ENCODE data around the gene TEDC2.
"Not testable (repeated sequence)": the region's sequence is repeated elsewhere in the genome, so short reads cannot be mapped to it uniquely, and the experiment has no call there.

Gene TEDC2

GRCh38 chr16:2429034-2429770 lies 30.7 kb upstream of the TEDC2 start, which contains the start of gene CCNF:
Gene CCNF, plus strand, starts transcription at chr16:2429447. Its CDS starts 35 bp downstream, at chr16:2429482.
- peak within 1 kb of the TSS; percentile 84 for H3K4me3 ChIP-seq (ENCODE audit: low read depth, low read length)
- H3K9me3 ChIP-seq (ENCODE audit: control insufficient read depth, insufficient read depth, low read length), result no peaks in the 10 kb centered on the region
- peaks cover 24% of the 10 kb centered on the region for H3K36me3 ChIP-seq (ENCODE audit: control insufficient read depth, insufficient read depth, low read length)
- H3K9ac ChIP-seq (ENCODE audit: low read depth, low read length), result peak within 1 kb of the TSS; percentile 88
- no peaks in the 10 kb centered on the region for H3K27me3 ChIP-seq (ENCODE audit: control insufficient read depth, insufficient read depth, low read length)
- peaks cover 4% of the 10 kb centered on the region for H3K4me1 ChIP-seq (ENCODE audit: control insufficient read depth, insufficient read depth, low read length)

DNA sequence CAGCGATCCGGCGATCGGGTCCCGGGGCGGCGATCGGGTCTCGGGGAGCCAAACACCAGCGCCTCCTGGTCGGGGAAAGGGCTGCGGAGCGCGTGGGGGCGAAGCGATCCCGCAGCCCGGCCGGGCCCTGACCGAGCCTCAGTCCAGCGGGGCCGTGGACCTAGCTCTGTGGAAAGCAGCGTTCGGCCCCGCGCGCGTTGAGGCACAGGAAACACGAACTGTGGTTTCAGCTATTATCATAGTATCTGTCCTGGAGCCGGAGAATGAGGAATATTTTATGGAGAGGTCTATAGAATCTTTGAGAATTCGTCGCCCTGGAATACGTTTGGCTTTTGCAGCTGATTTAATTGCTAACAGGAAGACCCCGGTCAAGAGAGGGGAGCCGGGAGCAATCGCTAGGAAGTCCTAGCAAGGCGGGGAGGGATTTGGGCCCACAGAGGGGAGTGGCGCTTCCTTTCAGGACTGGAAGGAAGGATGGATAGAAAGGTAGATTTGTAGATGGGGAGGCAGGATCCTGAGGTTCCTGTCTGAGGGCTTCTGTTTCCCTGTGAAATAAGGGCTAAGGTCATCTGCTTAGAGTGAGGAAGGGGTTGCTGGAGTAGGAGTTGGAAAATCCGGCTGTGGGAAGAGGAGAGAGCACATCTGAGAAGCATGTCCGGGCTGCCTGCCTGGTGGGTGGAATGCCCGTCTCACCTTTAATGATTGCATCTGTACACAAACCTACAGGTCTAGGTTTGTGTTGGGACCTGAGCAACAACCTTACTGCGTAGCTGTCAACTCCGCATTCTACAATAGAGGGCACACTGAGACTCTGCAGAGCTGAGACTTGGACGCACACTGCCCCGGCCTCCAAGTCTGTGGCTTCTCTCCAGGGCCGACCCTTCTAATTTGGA lies 29.9 kb upstream of the TEDC2 start:
- peak overlapping the region; percentile 88 for H3K9ac ChIP-seq (ENCODE audit: low read depth, low read length)
- H3K4me3 ChIP-seq (ENCODE audit: low read depth, low read length), result peak overlapping the region; percentile 84
- peaks cover 24% of the 10 kb centered on the region for H3K36me3 ChIP-seq (ENCODE audit: control insufficient read depth, insufficient read depth, low read length)
- H3K27me3 ChIP-seq (ENCODE audit: control insufficient read depth, insufficient read depth, low read length), result no peaks in the 10 kb centered on the region
- peaks cover 4% of the 10 kb centered on the region for H3K4me1 ChIP-seq (ENCODE audit: control insufficient read depth, insufficient read depth, low read length)
- H3K9me3 ChIP-seq (ENCODE audit: control insufficient read depth, insufficient read depth, low read length), result no peaks in the 10 kb centered on the region

- H3K4me3 ChIP-seq (ENCODE audit: low read depth, low read length), result no peak overlapping the region
- H3K27me3 ChIP-seq (ENCODE audit: control insufficient read depth, insufficient read depth, low read length), result no peaks in the 10 kb centered on the region
- no peaks in the 10 kb centered on the region for H3K9me3 ChIP-seq (ENCODE audit: control insufficient read depth, insufficient read depth, low read length)
- H3K9ac ChIP-seq (ENCODE audit: low read depth, low read length), result no peak overlapping the region
- peaks cover 40% of the 10 kb centered on the region for H3K36me3 ChIP-seq (ENCODE audit: control insufficient read depth, insufficient read depth, low read length)
- H3K4me1 ChIP-seq (ENCODE audit: control insufficient read depth, insufficient read depth, low read length), result peaks cover 4% of the 10 kb centered on the region
Measured at GRCh38 chr16:2432286-2432685, 27.6 kb upstream of the TEDC2 start.

DNA sequence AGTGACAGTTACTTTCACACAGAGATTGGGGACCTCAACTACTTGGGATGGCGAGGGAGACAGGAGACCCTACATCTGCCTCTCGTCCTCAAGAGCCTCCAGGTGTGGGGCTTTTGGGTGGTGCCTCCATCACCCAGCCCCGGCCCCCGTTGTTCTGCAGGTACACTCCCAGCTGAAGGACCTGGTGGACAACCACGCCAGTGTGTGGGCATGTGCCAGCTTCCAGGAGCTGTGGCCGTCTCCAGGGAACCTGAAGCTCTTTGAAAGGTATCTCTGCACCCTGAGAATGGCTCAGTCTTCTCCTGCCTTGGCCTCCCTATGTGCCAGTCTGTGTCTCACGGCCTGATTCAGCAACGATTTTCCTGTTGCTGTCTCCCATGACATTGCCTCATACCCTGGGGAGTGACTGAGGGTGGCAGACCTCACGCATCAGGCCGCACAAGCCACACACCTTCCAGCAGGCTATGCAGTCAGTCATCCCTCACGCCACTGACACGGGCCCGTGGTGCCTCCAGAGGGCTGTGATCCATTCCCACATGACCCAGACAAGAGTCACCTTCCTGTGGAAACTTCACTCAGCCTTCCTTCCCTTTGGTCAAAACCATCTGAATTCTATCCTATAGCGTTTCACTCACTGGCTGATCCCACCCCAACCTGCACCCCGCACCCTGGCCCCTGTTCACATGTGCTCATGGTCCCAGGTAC lies 27.0 kb upstream of the TEDC2 start:
- Histone ChIP-seq H3K27me3 (ENCODE audit: control insufficient read depth, insufficient read depth, low read length) (no peaks in the 10 kb centered on the region), H3K4me3 (ENCODE audit: low read depth, low read length) (no peak overlapping the region), H3K36me3 (ENCODE audit: control insufficient read depth, insufficient read depth, low read length) (peaks cover 44% of the 10 kb centered on the region), H3K9ac (ENCODE audit: low read depth, low read length) (no peak overlapping the region), H3K9me3 (ENCODE audit: control insufficient read depth, insufficient read depth, low read length) (no peaks in the 10 kb centered on the region), H3K4me1 (ENCODE audit: control insufficient read depth, insufficient read depth, low read length) (peaks cover 4% of the 10 kb centered on the region)

GRCh38 chr16:2435236-2435635 lies 24.7 kb upstream of the TEDC2 start:
- not testable (repeated sequence) for H3K9me3 ChIP-seq (ENCODE audit: control insufficient read depth, insufficient read depth, low read length)

DNA sequence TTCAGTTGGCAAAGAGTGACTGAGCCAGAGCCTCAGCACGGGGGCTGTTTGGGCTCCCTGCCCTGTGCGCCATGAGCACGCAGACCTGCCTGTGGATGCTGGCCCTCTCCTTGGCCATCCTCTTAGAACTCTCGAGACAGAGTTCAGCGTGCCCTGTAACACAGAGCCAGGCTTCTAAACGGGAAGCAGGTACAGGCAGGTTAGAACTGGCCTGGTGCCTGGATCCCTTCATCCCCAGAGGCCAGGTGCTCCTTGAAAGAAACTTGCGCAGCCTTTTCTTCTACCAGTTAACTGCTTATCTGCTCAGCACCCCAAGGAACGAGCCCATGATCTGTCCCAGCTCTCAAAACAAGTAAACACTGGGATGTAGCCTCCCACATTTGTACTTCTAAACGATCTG lies 23.8 kb upstream of the TEDC2 start:
- no peaks in the 10 kb centered on the region for H3K9me3 ChIP-seq (ENCODE audit: control insufficient read depth, insufficient read depth, low read length)
- H3K9ac ChIP-seq (ENCODE audit: low read depth, low read length), result no peak overlapping the region
- no peaks in the 10 kb centered on the region for H3K27me3 ChIP-seq (ENCODE audit: control insufficient read depth, insufficient read depth, low read length)
- no peak overlapping the region for H3K4me3 ChIP-seq (ENCODE audit: low read depth, low read length)
- H3K36me3 ChIP-seq (ENCODE audit: control insufficient read depth, insufficient read depth, low read length), result peaks cover 63% of the 10 kb centered on the region
- no peaks in the 10 kb centered on the region for H3K4me1 ChIP-seq (ENCODE audit: control insufficient read depth, insufficient read depth, low read length)

More at GRCh38 chr16:2435236-2435635, 24.7 kb upstream of the TEDC2 start:
- H3K9ac ChIP-seq (ENCODE audit: low read depth, low read length); H3K4me3 ChIP-seq (ENCODE audit: low read depth, low read length); H3K4me1 ChIP-seq (ENCODE audit: control insufficient read depth, insufficient read depth, low read length); H3K27me3 ChIP-seq (ENCODE audit: control insufficient read depth, insufficient read depth, low read length): not testable (repeated sequence)
- peaks cover 58% of the 10 kb centered on the region for H3K36me3 ChIP-seq (ENCODE audit: control insufficient read depth, insufficient read depth, low read length)

- H3K36me3 ChIP-seq (ENCODE audit: control insufficient read depth, insufficient read depth, low read length), result peaks cover 60% of the 10 kb centered on the region
- H3K9ac ChIP-seq (ENCODE audit: low read depth, low read length), result no peak overlapping the region
- no peaks in the 10 kb centered on the region for H3K9me3 ChIP-seq (ENCODE audit: control insufficient read depth, insufficient read depth, low read length)
- H3K27me3 ChIP-seq (ENCODE audit: control insufficient read depth, insufficient read depth, low read length), result no peaks in the 10 kb centered on the region
- no peaks in the 10 kb centered on the region for H3K4me1 ChIP-seq (ENCODE audit: control insufficient read depth, insufficient read depth, low read length)
- no peak overlapping the region for H3K4me3 ChIP-seq (ENCODE audit: low read depth, low read length)
Measured at GRCh38 chr16:2437032-2437790, 22.7 kb upstream of the TEDC2 start.

DNA sequence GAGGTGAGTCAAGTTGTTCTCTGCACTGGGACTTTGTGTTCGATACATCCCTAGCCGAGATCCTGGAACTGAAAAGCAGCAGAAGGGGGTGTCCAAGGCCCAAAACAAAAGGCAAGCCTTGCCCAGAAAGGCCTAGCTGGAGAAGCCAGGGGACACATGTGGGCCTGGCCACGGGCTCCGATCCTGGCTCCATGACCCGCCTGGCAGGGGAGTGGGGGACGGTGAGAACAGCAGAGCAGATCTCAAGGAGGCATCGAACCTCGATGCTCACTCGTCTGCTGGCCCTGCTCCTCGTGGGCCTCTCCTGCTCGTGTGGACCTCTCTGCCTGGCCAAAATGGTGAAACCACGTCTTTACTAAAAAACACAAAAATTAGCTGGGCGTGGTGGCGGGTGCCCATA lies 21.8 kb upstream of the TEDC2 start:
- Histone ChIP-seq H3K27me3 (ENCODE audit: control insufficient read depth, insufficient read depth, low read length) (no peaks in the 10 kb centered on the region), H3K36me3 (ENCODE audit: control insufficient read depth, insufficient read depth, low read length) (peaks cover 51% of the 10 kb centered on the region), H3K9ac (ENCODE audit: low read depth, low read length) (no peak overlapping the region), H3K9me3 (ENCODE audit: control insufficient read depth, insufficient read depth, low read length) (no peaks in the 10 kb centered on the region), H3K4me1 (ENCODE audit: control insufficient read depth, insufficient read depth, low read length) (no peaks in the 10 kb centered on the region), H3K4me3 (ENCODE audit: low read depth, low read length) (no peak overlapping the region)

DNA sequence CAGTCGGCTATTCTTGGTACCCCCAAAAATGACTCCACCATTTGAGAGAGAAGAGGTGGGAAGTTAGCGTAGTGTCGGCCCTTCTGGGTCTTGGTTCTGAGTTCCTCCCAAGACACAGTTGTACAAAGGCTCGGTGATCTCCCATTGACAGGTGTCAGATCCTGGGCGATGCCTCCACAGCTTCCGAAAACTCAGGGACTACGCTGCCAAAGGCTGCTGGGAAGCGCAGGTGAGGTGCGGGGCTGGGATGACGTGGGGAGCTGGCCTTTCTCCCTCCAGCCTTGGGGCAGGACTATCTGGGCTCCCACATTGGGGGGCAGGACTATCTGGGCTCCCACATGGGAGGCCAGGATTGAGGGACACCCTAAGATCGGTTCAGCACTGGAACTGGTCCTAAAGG lies 20.3 kb upstream of the TEDC2 start:
- Histone ChIP-seq H3K4me3 (ENCODE audit: low read depth, low read length) (no peak overlapping the region), H3K9ac (ENCODE audit: low read depth, low read length) (no peak overlapping the region), H3K9me3 (ENCODE audit: control insufficient read depth, insufficient read depth, low read length) (no peaks in the 10 kb centered on the region), H3K36me3 (ENCODE audit: control insufficient read depth, insufficient read depth, low read length) (peaks cover 47% of the 10 kb centered on the region), H3K4me1 (ENCODE audit: control insufficient read depth, insufficient read depth, low read length) (no peaks in the 10 kb centered on the region), H3K27me3 (ENCODE audit: control insufficient read depth, insufficient read depth, low read length) (no peaks in the 10 kb centered on the region)

DNA sequence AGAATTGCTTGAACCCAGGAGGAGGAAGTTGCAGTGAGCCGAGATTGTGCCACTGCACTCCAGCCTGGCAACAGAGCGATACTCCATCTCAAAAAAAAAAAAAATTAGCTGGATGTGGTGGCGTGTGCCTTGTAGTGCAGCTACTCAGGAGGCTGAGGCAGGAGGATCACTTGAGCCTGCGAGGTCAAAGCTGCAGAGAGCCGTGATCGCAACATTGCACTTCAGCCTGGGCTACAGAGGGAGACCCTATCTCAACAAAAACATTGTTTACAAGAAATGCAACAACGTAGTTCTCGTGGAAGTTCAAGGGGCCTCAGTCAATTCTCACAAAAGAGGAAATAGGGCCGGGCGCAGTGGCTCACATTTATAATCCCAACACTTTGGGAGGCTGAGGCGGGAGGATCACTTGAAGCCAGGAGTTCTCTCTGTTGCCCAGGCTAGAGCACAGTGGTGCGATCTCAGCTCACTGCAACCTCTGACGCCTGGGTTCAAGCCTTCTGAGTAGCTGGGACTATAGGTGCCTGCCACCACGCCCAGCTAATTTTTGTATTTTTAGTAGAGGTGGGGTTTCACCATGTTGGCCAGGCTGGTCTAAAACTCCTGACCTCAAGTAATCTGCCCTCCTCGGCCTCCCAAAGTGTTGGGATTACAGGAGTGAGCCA lies 18.6 kb upstream of the TEDC2 start:
- H3K36me3 ChIP-seq (ENCODE audit: control insufficient read depth, insufficient read depth, low read length), result peaks cover 56% of the 10 kb centered on the region
- H3K4me3 ChIP-seq (ENCODE audit: low read depth, low read length), result not testable (repeated sequence)

DNA sequence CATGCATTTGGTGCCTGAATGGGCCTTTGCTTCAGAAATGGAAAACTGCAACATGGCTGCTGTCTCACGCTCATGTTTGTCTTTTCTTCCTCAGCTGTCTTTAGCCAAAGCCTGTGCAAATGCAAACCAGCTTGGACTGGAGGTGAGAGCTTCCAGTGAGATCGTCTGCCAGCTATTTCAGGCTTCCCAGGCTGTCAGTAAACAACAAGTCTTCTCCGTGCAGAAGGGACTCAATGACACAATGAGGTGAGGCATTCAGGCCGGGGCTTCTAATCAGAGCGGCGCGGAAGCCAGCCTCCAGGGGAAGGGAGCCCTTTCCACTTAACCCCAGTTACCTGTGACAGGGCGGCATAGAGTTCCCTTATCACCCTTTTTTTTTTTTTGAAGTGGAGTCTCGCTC lies 16.4 kb upstream of the TEDC2 start:
- Histone ChIP-seq H3K9ac (ENCODE audit: low read depth, low read length) (no peak overlapping the region), H3K27me3 (ENCODE audit: control insufficient read depth, insufficient read depth, low read length) (no peaks in the 10 kb centered on the region), H3K9me3 (ENCODE audit: control insufficient read depth, insufficient read depth, low read length) (no peaks in the 10 kb centered on the region), H3K4me3 (ENCODE audit: low read depth, low read length) (no peak overlapping the region), H3K36me3 (ENCODE audit: control insufficient read depth, insufficient read depth, low read length) (peaks cover 55% of the 10 kb centered on the region), H3K4me1 (ENCODE audit: control insufficient read depth, insufficient read depth, low read length) (no peaks in the 10 kb centered on the region)

More for the DNA sequence above, 18.6 kb upstream of the TEDC2 start:
- H3K4me1 ChIP-seq (ENCODE audit: control insufficient read depth, insufficient read depth, low read length); H3K9me3 ChIP-seq (ENCODE audit: control insufficient read depth, insufficient read depth, low read length); H3K27me3 ChIP-seq (ENCODE audit: control insufficient read depth, insufficient read depth, low read length); H3K9ac ChIP-seq (ENCODE audit: low read depth, low read length): not testable (repeated sequence)

Measured in iPS-15b (cell line).